RWPE1 (cell line): ENCODE results near the gene SRR.
"Not testable (repeated sequence)": the region's sequence is repeated elsewhere in the genome, so short reads cannot be mapped to it uniquely, and the experiment has no call there.

Experiments used
- CTCF ChIA-PET: fragments of 350-600 bp; sonication (Branson Sonifier 250); formaldehyde crosslinking; extraction: SDS; loops from one replicate; lab custom pipeline; 2021; lab: Yijun Ruan, JAX
- POLR2A ChIA-PET: fragments of 400-600 bp; formaldehyde crosslinking; extraction: SDS; loops from one replicate; lab custom pipeline; 2020; ENCODE audit warnings: antibody characterized with exemption; ENCODE audit not compliant: low non-redundant PET; lab: Yijun Ruan, JAX
- DNase-seq: peaks from one replicate; pipeline ENCODE4 v3.0.0; 2012; ENCODE audit warnings: low spot score
- H3K27ac ChIP-seq: fragments of 450-650 bp; 2 replicates; pipeline ENCODE4 v1.5.1; 2017
- CTCF ChIP-seq: fragments of 450-650 bp; conservative IDR thresholded peaks from 2 replicates; pipeline ENCODE4 v1.5.1; 2017; ENCODE audit warnings: low read depth, mild to moderate bottlenecking

SRR gene

DNA sequence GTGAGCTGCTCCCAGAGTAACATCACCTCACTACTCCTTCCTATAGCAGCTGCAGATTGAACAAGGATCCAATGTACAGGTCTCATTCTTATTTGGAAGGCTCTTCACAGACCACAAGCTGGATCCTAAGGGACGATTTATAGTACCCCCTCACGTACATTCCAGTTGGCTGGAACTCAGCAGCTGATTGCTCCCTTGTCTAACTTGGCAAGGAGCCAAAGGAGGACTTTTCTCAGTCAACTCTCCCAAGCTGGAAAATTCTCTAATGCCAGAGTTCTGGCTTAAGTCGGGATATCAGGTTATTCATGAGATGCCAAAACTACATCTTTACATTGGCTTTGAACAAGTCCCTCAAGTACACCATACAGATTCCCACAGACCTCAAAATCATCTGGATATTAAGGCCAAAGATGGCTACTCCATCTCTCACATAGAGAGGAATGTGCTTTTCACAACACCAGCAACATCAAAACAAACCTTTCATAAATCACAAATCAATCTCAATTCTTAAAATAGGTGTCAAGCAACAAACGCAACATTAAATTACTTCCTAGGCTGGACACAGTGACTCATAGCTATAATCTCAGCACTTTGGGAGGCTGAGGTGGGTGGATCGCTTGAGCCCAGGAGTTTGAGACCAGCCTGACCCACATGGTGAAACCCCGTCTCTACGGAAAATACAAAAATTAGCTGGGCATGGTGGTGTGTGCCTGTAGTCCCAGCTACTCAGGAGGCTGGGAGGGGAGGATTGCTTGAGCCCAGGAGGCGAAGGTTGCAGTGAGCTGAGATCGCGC is 39.5 kb upstream of the SRR start:
- CTCF ChIA-PET, result interaction anchor here (0.9 kb wide), 1 partner anchor 20 kb away, joined by 3 read pairs; no protein-coding TSS in a partner anchor
- H3K27ac ChIP-seq, result no peak overlapping the region
- DNase-seq, result no peak
- TF ChIP-seq CTCF, result no peak
- POLR2A ChIA-PET, result no interaction called here

GRCh38 chr17:2265166-2265565 is 38.6 kb upstream of the SRR start:
- DNase-seq, CTCF ChIA-PET, POLR2A ChIA-PET, H3K27ac ChIP-seq: not testable (repeated sequence)

DNA sequence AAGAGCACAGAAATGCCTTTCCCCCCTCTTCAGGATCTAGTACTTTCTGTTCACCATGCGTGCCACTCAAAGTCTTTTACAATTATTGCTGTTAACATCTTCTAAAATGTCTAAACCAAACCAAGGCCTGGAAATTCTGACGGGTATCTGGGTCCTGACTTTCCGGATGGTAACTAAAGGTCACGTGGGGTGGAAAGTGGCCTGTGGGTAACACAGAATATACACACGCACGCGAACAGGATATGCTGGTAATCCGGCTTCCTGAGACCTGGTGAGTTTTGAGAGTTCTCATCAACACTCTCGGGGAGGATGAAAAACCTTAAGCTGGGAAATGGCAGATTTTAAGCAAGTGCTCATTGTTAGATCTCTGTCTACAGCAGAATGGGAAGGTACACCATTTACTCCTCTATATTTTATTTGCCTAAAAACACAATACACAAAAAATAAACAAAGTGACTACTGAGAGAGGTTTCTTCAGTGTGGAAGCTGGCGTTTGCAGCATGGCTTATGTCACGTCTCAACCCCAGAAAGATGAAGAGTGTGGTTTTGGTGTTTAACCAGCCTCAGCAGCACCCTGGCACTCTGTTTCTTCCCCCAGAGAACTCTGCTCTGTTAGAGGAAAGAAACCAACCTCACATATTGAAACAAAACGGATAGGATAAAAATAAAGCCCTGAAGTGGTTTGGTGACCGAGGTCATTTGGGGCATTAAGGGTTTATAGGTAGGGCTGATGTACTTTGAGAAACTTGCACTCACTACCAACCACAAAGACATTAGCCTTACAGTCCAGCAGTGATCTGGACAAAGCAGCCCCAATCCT is 37.5 kb upstream of the SRR start:
- CTCF ChIA-PET, result interaction anchor here (0.5 to 0.6 kb wide), 2 partner anchors 209 to 566 kb away, joined by 3 to 5 read pairs; no protein-coding TSS in a partner anchor
- H3K27ac ChIP-seq, result no peak overlapping the region
- POLR2A ChIA-PET, result no interaction called here
- DNase-seq, result no peak
- no peak for TF ChIP-seq CTCF

DNA sequence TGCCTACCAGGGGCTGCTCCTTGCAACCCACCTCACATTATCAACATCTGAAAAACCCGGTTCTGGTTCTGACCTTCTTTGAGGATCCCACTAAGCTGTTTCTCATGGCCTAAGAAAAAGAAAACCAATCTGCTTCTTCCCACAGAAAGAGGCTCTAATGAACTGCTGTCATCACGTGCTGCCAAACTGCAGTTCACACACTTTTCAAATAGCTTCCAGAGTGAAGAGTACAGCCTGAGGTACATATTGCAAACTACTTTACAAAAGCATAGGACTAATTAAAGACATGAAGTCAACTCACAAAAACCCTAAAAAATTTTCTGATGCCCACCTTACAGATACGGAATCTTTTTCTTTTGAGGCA is 36.9 kb upstream of the SRR start:
- H3K27ac ChIP-seq, result no peak overlapping the region
- ChIA-PET POLR2A (no interaction called here), CTCF (interaction anchor here (0.5 to 0.8 kb wide), 3 partner anchors 22 to 566 kb away, joined by 3 to 6 read pairs (median 5); no protein-coding TSS in a partner anchor)
- no peak for DNase-seq
- no peak for TF ChIP-seq CTCF

- TF ChIP-seq CTCF, result no peak
- DNase-seq, result no peak
- CTCF ChIA-PET, result interaction anchor here (0.6 to 0.8 kb wide), 2 partner anchors 23 to 210 kb away, joined by 5 to 6 read pairs; no protein-coding TSS in a partner anchor
- no peak overlapping the region for H3K27ac ChIP-seq
- POLR2A ChIA-PET, result no interaction called here
These were observed 36.4 kb upstream of the SRR start for GRCh38 chr17:2267354-2267753.

GRCh38 chr17:2271985-2272702 is 31.6 kb upstream of the SRR start:
- DNase-seq, result no peak
- no peak overlapping the region for H3K27ac ChIP-seq
- ChIA-PET POLR2A (no interaction called here), CTCF (no interaction called here)
- TF ChIP-seq CTCF, result no peak
